ENCODE data around the gene KIF2A. TPM values are rescaled to one million over a fixed set of nuclear protein-coding genes. Genes with fewer than 3 reads are reported as not detected.

Gene KIF2A
- total and polyA plus RNA-seq, 9 of the 15 experiments (the other 6 are each of a cell fraction or from before 2014, with no cell fraction given), result 42.6 to 126 (median 77.6) TPM

- TF ChIP-seq HBP1 (CRISPR knock-in tag; IDR thresholded peaks at IDR 0.05), result no peak
- TF ChIP-seq BRD4 (IDR thresholded peaks at IDR 0.05), result no peak
- peak; percentile 49 for TF ChIP-seq KDM5B (IDR thresholded peaks at IDR 0.05; ENCODE audit: insufficient replicate concordance, low read depth, low read length)
- peak; percentile 94 for TF ChIP-seq ZNF589 (CRISPR knock-in tag; IDR thresholded peaks at IDR 0.05; ENCODE audit: low read depth)
These were observed at the start of gene KIF2A (continued) for GRCh38 chr5:62305715-62306322.

GRCh38 chr5:62257020-62257367 lies 49.0 kb upstream of the KIF2A start:
- H3K36me3 ChIP-seq (ENCODE audit: control insufficient read depth, insufficient read depth, low read length), result no peaks in the 10 kb centered on the region
- FAIRE-seq, result no peak
- in situ Hi-C loops (cut with MboI) (no loop called here), intact Hi-C loops (cut with micrococcal nuclease) (no loop called here)
- no peaks in the 10 kb centered on the region for H3K27me3 ChIP-seq (ENCODE audit: control insufficient read depth in 2 of 2, insufficient read depth in 2 of 2, low read length in 2 of 2)
- H4K20me1 ChIP-seq (replicated peaks; ENCODE audit: control insufficient read depth, insufficient read depth, low read length), result no peaks in the 10 kb centered on the region
- DNase-seq (ENCODE audit: extremely low read depth in 1 of 4, low spot score in 3 of 4), result no peak
- no TSS peak for BruUV-seq (replicated peaks)
- no peak overlapping the region for H3K4me2 ChIP-seq (ENCODE audit: insufficient read depth, low read length)
- peak overlapping the region; percentile 56 for H2AFZ ChIP-seq (ENCODE audit: low read depth, low read length)
- CTCF ChIA-PET (ENCODE audit: low intra/inter-chr PET ratio), result no interaction called here
- no peak overlapping the region for H3K27ac ChIP-seq (ENCODE audit: extremely low read depth, low read depth, low read length)
- no peaks in the 10 kb centered on the region for H3K9me3 ChIP-seq (replicated peaks; ENCODE audit: control insufficient read depth, insufficient read depth, low read depth, low read length)
- H3K4me1 ChIP-seq (replicated peaks in 1 of 2; ENCODE audit: control insufficient read depth in 2 of 2, insufficient read depth in 2 of 2, low read length in 2 of 2), result peaks cover 6 to 30% of the 10 kb centered on the region in 2 experiments; a peak in 4 of 5 replicates
- H3K79me2 ChIP-seq (ENCODE audit: control insufficient read depth, insufficient read depth, low read length), result no peaks in the 10 kb centered on the region
- POLR2A ChIA-PET, result no interaction called here
- no peak for ATAC-seq
- no peaks in the 10 kb centered on the region for H3K9me1 ChIP-seq (ENCODE audit: control insufficient read depth, insufficient read depth, low read length)
- no peak overlapping the region for H3K9ac ChIP-seq (ENCODE audit: insufficient read depth in 1 of 2, low read depth in 2 of 2, low read length in 2 of 2)
- no peak overlapping the region for H3K4me3 ChIP-seq
- no peak for TF ChIP-seq TGIF2 (CRISPR knock-in tag; IDR thresholded peaks at IDR 0.05)
- TF ChIP-seq MAFF (IDR thresholded peaks at IDR 0.05; ENCODE audit: low read length), result peak; percentile 42
- TF ChIP-seq ZNF316 (IDR thresholded peaks at IDR 0.05), result peak; percentile 86
- TF ChIP-seq MGA (IDR thresholded peaks at IDR 0.05), result 0 out of 2 replicates have a peak, but pooled peaks have one; percentile 2
- TF ChIP-seq MAFG (tag; conservative IDR thresholded peaks at IDR 0.05), result peak; percentile 74
